Activated naive CD4-positive, alpha-beta T cell treated with anti-CD3 and anti-CD28 coated beads for 36 hours (primary cell): ENCODE measurements around the gene DEFB128. TPM values are rescaled to one million over a fixed set of nuclear protein-coding genes. Genes with fewer than 3 reads are reported as not detected.
"Not testable (repeated sequence)": the region's sequence is repeated elsewhere in the genome, so short reads cannot be mapped to it uniquely, and the experiment has no call there.

Source experiments
- CTCF ChIA-PET: fragments of 350-600 bp; sonication (Branson Sonifier 250); formaldehyde crosslinking; loops from one replicate; lab custom pipeline; 2021; ENCODE audit warnings: antibody characterized with exemption; lab: Charles Lee
- DNase-seq: peaks from one replicate; pipeline ENCODE4 v3.0.0-alpha.2; 2020
- H3K27ac Mint-ChIP-seq: one replicate; pipeline ENCODE4 v1.8.0; 2021; ENCODE audit warnings: mild to moderate bottlenecking, mixed read lengths
- H3K27me3 Mint-ChIP-seq: one replicate; pipeline ENCODE4 v1.8.0; 2021; ENCODE audit warnings: low read depth, mixed read lengths
- H3K36me3 Mint-ChIP-seq: one replicate; pipeline ENCODE4 v1.8.0; 2021; ENCODE audit warnings: low read depth, mixed read lengths
- H3K4me1 Mint-ChIP-seq: one replicate; pipeline ENCODE4 v1.8.0; 2021; ENCODE audit warnings: low read depth, mixed read lengths
- H3K4me3 Mint-ChIP-seq: one replicate; pipeline ENCODE4 v1.8.0; 2021; ENCODE audit warnings: mild to moderate bottlenecking, moderate library complexity, mixed read lengths
- H3K9me3 Mint-ChIP-seq: one replicate; pipeline ENCODE4 v1.8.0; 2021; ENCODE audit warnings: mixed read lengths
- intact Hi-C: fragments of 100-400 bp; cut with micrococcal nuclease; formaldehyde crosslinking; loops from one replicate; pipeline ENCODE4 v1.15.1; 2023
- total RNA-seq, 2 experiments: library from RNA; stranded (reverse); gene quantifications; one replicate each; pipeline ENCODE4 v1.2.3, GENCODE V29; 2021

DEFB128 gene
- total RNA-seq, 2 experiments from 2014 or later = not detected

GRCh38 chr20:214383-214782, 24.9 kb upstream of the DEFB128 start:
- Mint-ChIP-seq H3K9me3 (no peaks in the 10 kb centered on the region), H3K4me3 (no peak overlapping the region), H3K4me1 (no peaks in the 10 kb centered on the region), H3K27ac (no peak overlapping the region), H3K36me3 (no peaks in the 10 kb centered on the region), H3K27me3 (no peaks in the 10 kb centered on the region)
- CTCF ChIA-PET = interaction anchor here (0.7 to 1.9 kb wide), 4 partner anchors 14 to 52 kb away, joined by 3 to 10 read pairs (median 4); no protein-coding TSS in a partner anchor
- intact Hi-C loops = no loop called here
- DNase-seq = no peak

- H3K27me3 Mint-ChIP-seq = no peaks in the 10 kb centered on the region
- H3K4me1 Mint-ChIP-seq = no peaks in the 10 kb centered on the region
- no peaks in the 10 kb centered on the region for H3K9me3 Mint-ChIP-seq
- no peak for DNase-seq
- H3K4me3 Mint-ChIP-seq = no peak overlapping the region
- CTCF ChIA-PET = interaction anchor here (0.8 to 2.1 kb wide), 8 partner anchors 15 to 120 kb away, joined by 3 to 13 read pairs (median 4); partner anchors contain the start of gene DEFB129
- H3K27ac Mint-ChIP-seq = no peak overlapping the region
- intact Hi-C loops = no loop called here
- no peaks in the 10 kb centered on the region for H3K36me3 Mint-ChIP-seq
Measured at GRCh38 chr20:210809-211502, 21.4 kb upstream of the DEFB128 start.

- Mint-ChIP-seq H3K27ac (no peak overlapping the region), H3K4me3 (no peak overlapping the region), H3K27me3 (no peaks in the 10 kb centered on the region), H3K36me3 (no peaks in the 10 kb centered on the region), H3K4me1 (no peaks in the 10 kb centered on the region), H3K9me3 (no peaks in the 10 kb centered on the region)
- intact Hi-C loops = loop anchor here (1.0 kb wide), 2 partner anchors 58 to 121 kb away; no protein-coding TSS in a partner anchor
- DNase-seq = peak; percentile 41
- CTCF ChIA-PET = interaction anchor here (0.9 to 6.7 kb wide), 5 partner anchors 30 to 122 kb away, joined by 3 to 44 read pairs (median 3); no protein-coding TSS in a partner anchor
Measured at GRCh38 chr20:208942-209566, 19.5 kb upstream of the DEFB128 start.

- H3K4me1 Mint-ChIP-seq = not testable (repeated sequence)
Measured at GRCh38 chr20:203630-204029, 14.1 kb upstream of the DEFB128 start.

GRCh38 chr20:199996-200395, 10.5 kb upstream of the DEFB128 start:
- CTCF ChIA-PET = interaction anchor here (0.8 to 1.0 kb wide), 2 partner anchors 62 to 86 kb away, joined by 3 to 4 read pairs; no protein-coding TSS in a partner anchor
- DNase-seq = no peak

More at GRCh38 chr20:203630-204029, 14.1 kb upstream of the DEFB128 start:
- H3K4me3 Mint-ChIP-seq, DNase-seq, H3K9me3 Mint-ChIP-seq, intact Hi-C loops, H3K36me3 Mint-ChIP-seq, H3K27me3 Mint-ChIP-seq, H3K27ac Mint-ChIP-seq: not testable (repeated sequence)
- CTCF ChIA-PET = interaction anchor here (6.7 kb wide), 1 partner anchor 64 kb away, joined by 44 read pairs; no protein-coding TSS in a partner anchor

GRCh38 chr20:198225-198624, 8.7 kb upstream of the DEFB128 start:
- H3K4me1 Mint-ChIP-seq = no peaks in the 10 kb centered on the region
- H3K4me3 Mint-ChIP-seq = no peak overlapping the region
- H3K27ac Mint-ChIP-seq = no peak overlapping the region
- no peaks in the 10 kb centered on the region for H3K36me3 Mint-ChIP-seq
- peaks cover 6% of the 10 kb centered on the region for H3K27me3 Mint-ChIP-seq
- CTCF ChIA-PET = no interaction called here
- intact Hi-C loops = no loop called here
- no peak for DNase-seq
- H3K9me3 Mint-ChIP-seq = no peaks in the 10 kb centered on the region

More at GRCh38 chr20:199996-200395, 10.5 kb upstream of the DEFB128 start:
- Mint-ChIP-seq H3K4me3 (no peak overlapping the region), H3K9me3 (no peaks in the 10 kb centered on the region), H3K4me1 (no peaks in the 10 kb centered on the region), H3K27me3 (peaks cover 6% of the 10 kb centered on the region), H3K36me3 (no peaks in the 10 kb centered on the region), H3K27ac (no peak overlapping the region)
- intact Hi-C loops = no loop called here

- DNase-seq = no peak
- CTCF ChIA-PET = no interaction called here
- Mint-ChIP-seq H3K9me3 (peaks cover 13% of the 10 kb centered on the region), H3K4me3 (no peak overlapping the region), H3K4me1 (no peaks in the 10 kb centered on the region), H3K27ac (no peak overlapping the region), H3K36me3 (peaks cover 2% of the 10 kb centered on the region), H3K27me3 (peaks cover 40% of the 10 kb centered on the region)
- intact Hi-C loops = no loop called here
Measured at GRCh38 chr20:187733-188132, 1.8 kb downstream of the DEFB128 start.

- Mint-ChIP-seq H3K4me1 (no peaks in the 10 kb centered on the region), H3K27me3 (peaks cover 37% of the 10 kb centered on the region), H3K4me3 (no peak overlapping the region), H3K36me3 (peaks cover 2% of the 10 kb centered on the region), H3K9me3 (peaks cover 8% of the 10 kb centered on the region), H3K27ac (no peak overlapping the region)
- CTCF ChIA-PET = no interaction called here
- no peak for DNase-seq
- intact Hi-C loops = no loop called here
Measured at GRCh38 chr20:184288-184687, 5.2 kb downstream of the DEFB128 start.

GRCh38 chr20:168876-169275, 20.6 kb downstream of the DEFB128 start:
- CTCF ChIA-PET = interaction anchor here (0.6 kb wide), 1 partner anchor 34 kb away, joined by 3 read pairs; no protein-coding TSS in a partner anchor
- H3K27ac Mint-ChIP-seq = no peak overlapping the region
- no peaks in the 10 kb centered on the region for H3K9me3 Mint-ChIP-seq
- no peaks in the 10 kb centered on the region for H3K36me3 Mint-ChIP-seq
- H3K4me1 Mint-ChIP-seq = no peaks in the 10 kb centered on the region
- H3K4me3 Mint-ChIP-seq = no peak overlapping the region
- H3K27me3 Mint-ChIP-seq = peaks cover 2% of the 10 kb centered on the region
- DNase-seq = no peak
- intact Hi-C loops = no loop called here

- no peak for DNase-seq
- no peaks in the 10 kb centered on the region for H3K9me3 Mint-ChIP-seq
- H3K4me3 Mint-ChIP-seq = no peak overlapping the region
- H3K27ac Mint-ChIP-seq = no peak overlapping the region
- H3K36me3 Mint-ChIP-seq = no peaks in the 10 kb centered on the region
- H3K4me1 Mint-ChIP-seq = no peaks in the 10 kb centered on the region
- peaks cover 4% of the 10 kb centered on the region for H3K27me3 Mint-ChIP-seq
- intact Hi-C loops = no loop called here
- CTCF ChIA-PET = no interaction called here
Measured at GRCh38 chr20:164618-165017, 24.9 kb downstream of the DEFB128 start.

- CTCF ChIA-PET = no interaction called here
- no peaks in the 10 kb centered on the region for H3K36me3 Mint-ChIP-seq
- H3K4me1 Mint-ChIP-seq = no peaks in the 10 kb centered on the region
- no peak within 1 kb of the TSS for H3K4me3 Mint-ChIP-seq
- DNase-seq = no peak
- no peak within 1 kb of the TSS for H3K27ac Mint-ChIP-seq
- intact Hi-C loops = no loop called here
- no peaks in the 10 kb centered on the region for H3K9me3 Mint-ChIP-seq
- H3K27me3 Mint-ChIP-seq = peaks cover 12% of the 10 kb centered on the region
Measured at GRCh38 chr20:157154-157553, 32.4 kb downstream of the DEFB128 start, which contains the start of gene DEFB127. TSS of gene DEFB127 (plus strand) at chr20:157454. CDS start at chr20:157545, 91 bp downstream.

- CTCF ChIA-PET = no interaction called here
- no peak overlapping the region for H3K27ac Mint-ChIP-seq
- no peaks in the 10 kb centered on the region for H3K4me1 Mint-ChIP-seq
- no peaks in the 10 kb centered on the region for H3K9me3 Mint-ChIP-seq
- peaks cover 8% of the 10 kb centered on the region for H3K27me3 Mint-ChIP-seq
- intact Hi-C loops = no loop called here
- no peak overlapping the region for H3K4me3 Mint-ChIP-seq
- no peaks in the 10 kb centered on the region for H3K36me3 Mint-ChIP-seq
- DNase-seq = no peak
Measured at GRCh38 chr20:152131-152530, 37.4 kb downstream of the DEFB128 start.
